Measurements from ENCODE around the gene AUTS2.

DNA sequence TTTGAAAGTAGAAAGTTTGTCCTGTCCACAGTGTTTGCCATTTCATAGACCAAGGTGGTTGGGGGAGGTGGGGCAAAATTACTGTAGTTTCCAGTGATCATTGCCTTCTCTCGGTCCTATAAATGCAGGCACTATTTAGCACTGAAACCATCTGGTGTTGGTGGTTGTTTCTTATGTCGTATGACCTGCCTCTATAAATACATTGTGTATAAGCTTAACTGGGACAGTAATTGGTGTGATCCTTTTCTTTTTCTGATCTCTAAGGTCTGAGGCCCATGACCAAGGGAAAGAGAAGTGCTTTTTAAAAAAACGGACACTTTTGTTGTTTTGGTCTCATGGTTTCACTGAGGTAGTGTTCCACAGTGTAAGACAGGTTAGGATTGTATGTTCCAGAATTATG is 63.1 kb downstream of the AUTS2 start:
- TF ChIP-seq, protein P1, sequence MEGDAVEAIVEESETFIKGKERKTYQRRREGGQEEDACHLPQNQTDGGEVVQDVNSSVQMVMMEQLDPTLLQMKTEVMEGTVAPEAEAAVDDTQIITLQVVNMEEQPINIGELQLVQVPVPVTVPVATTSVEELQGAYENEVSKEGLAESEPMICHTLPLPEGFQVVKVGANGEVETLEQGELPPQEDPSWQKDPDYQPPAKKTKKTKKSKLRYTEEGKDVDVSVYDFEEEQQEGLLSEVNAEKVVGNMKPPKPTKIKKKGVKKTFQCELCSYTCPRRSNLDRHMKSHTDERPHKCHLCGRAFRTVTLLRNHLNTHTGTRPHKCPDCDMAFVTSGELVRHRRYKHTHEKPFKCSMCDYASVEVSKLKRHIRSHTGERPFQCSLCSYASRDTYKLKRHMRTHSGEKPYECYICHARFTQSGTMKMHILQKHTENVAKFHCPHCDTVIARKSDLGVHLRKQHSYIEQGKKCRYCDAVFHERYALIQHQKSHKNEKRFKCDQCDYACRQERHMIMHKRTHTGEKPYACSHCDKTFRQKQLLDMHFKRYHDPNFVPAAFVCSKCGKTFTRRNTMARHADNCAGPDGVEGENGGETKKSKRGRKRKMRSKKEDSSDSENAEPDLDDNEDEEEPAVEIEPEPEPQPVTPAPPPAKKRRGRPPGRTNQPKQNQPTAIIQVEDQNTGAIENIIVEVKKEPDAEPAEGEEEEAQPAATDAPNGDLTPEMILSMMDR (conservative IDR thresholded peaks at IDR 0.05; ENCODE audit: low read depth in 2 of 2): no peak
- no peak for TF ChIP-seq POLR2AphosphoS5 (IDR thresholded peaks at IDR 0.05; ENCODE audit: low read depth)
- TF ChIP-seq EZH2 (IDR thresholded peaks at IDR 0.05; ENCODE audit: low read depth, unreplicated experiment): no peak

Data from GM23338 (cell line).